SW480 (cell line): Measurements from ENCODE around the gene LRRN2.
"Not testable (repeated sequence)": the region's sequence is repeated elsewhere in the genome, so short reads cannot be mapped to it uniquely, and the experiment has no call there.

Experiments used
- DNase-seq: peaks from one replicate; pipeline ENCODE4 v3.0.0-alpha.2; 2016; ENCODE audit warnings: low spot score

The LRRN2 gene

GRCh38 chr1:204692325-204692840, 6.8 kb upstream of the LRRN2 start:
- peak; percentile 12 for DNase-seq

GRCh38 chr1:204691328-204691730, 5.8 kb upstream of the LRRN2 start:
- not testable (repeated sequence) for DNase-seq

- DNase-seq: no peak
Measured at GRCh38 chr1:204688776-204689175, 3.2 kb upstream of the LRRN2 start.

- DNase-seq: no peak
Measured at GRCh38 chr1:204688007-204688406, 2.5 kb upstream of the LRRN2 start.

GRCh38 chr1:204684571-204685235, 835 bp downstream of the LRRN2 start:
- DNase-seq: peak; percentile 17

GRCh38 chr1:204684206-204684570, 1.4 kb downstream of the LRRN2 start:
- no peak for DNase-seq

GRCh38 chr1:204683284-204684205, 2.0 kb downstream of the LRRN2 start:
- DNase-seq: no peak

GRCh38 chr1:204680461-204680860, 5.1 kb downstream of the LRRN2 start:
- no peak for DNase-seq

GRCh38 chr1:204680051-204680450, 5.5 kb downstream of the LRRN2 start:
- DNase-seq: no peak

- DNase-seq: no peak
Measured at GRCh38 chr1:204678721-204679475, 6.6 kb downstream of the LRRN2 start.

- no peak for DNase-seq
Measured at GRCh38 chr1:204677864-204678263, 7.7 kb downstream of the LRRN2 start.

GRCh38 chr1:204676043-204676442, 9.5 kb downstream of the LRRN2 start:
- no peak for DNase-seq

- DNase-seq: no peak
Measured at GRCh38 chr1:204673909-204674649, 11.5 kb downstream of the LRRN2 start.

- no peak for DNase-seq
Measured at GRCh38 chr1:204673209-204673608, 12.3 kb downstream of the LRRN2 start.

- DNase-seq: no peak
Measured at GRCh38 chr1:204672482-204673121, 12.9 kb downstream of the LRRN2 start.

- DNase-seq: no peak
Measured at GRCh38 chr1:204672069-204672468, 13.5 kb downstream of the LRRN2 start.

GRCh38 chr1:204670152-204670927, 15.2 kb downstream of the LRRN2 start:
- DNase-seq: no peak

GRCh38 chr1:204669579-204669978, 16.0 kb downstream of the LRRN2 start:
- DNase-seq: no peak

- no peak for DNase-seq
Measured at GRCh38 chr1:204664384-204664651, 21.2 kb downstream of the LRRN2 start.

GRCh38 chr1:204663644-204664383, 21.7 kb downstream of the LRRN2 start:
- no peak for DNase-seq
